HepG2 (cell line): ENCODE measurements around the gene HSD17B11. TPM values are rescaled to one million over a fixed set of nuclear protein-coding genes. Genes with fewer than 3 reads are reported as not detected.

Experiments used
- ATAC-seq: fragments of 200-7000 bp; cut with Tn5 transposase; 3 replicates; pipeline ENCODE4 v1.9.1; 2020; ENCODE audit warnings: mild to moderate bottlenecking, moderate library complexity
- BruUV-seq: library from RNA; stranded (reverse); fragments of 400-500 nt; replicated peaks from 2 replicates; lab custom pipeline; 2021; lab: Mats Ljungman, UMichigan
- CTCF ChIA-PET: fragments of 300-600 bp; formaldehyde crosslinking; extraction: SDS; loops from one replicate; lab custom pipeline; 2021; ENCODE audit warnings: low total read pairs, inconsistent platforms, low intra/inter-chr PET ratio; lab: Yijun Ruan, JAX
- POLR2A ChIA-PET: fragments of 350-600 bp; sonication (Branson Sonifier 250); formaldehyde crosslinking; loops from one replicate; lab custom pipeline; 2020; ENCODE audit warnings: antibody characterized with exemption, inconsistent platforms; lab: Yijun Ruan, JAX
- DNase-seq: peaks from one replicate; pipeline ENCODE4 v3.0.0-alpha.2; 2015; ENCODE audit warnings: low spot score
- FAIRE-seq: peaks from 3 replicates; lab custom pipeline; 2011; peaks lifted over from hg19 to GRCh38; lab: Jason Lieb, UNC
- H2AFZ ChIP-seq: one replicate; pipeline ENCODE4 v1.6.1; 2011; ENCODE audit warnings: low read length, inconsistent platforms
- H3K27ac ChIP-seq: fragments of 300-600 bp; 3 replicates; pipeline ENCODE4 v1.8.0; 2011; ENCODE audit warnings: mixed run types, mild to moderate bottlenecking, mixed read lengths, low read length, inconsistent platforms; ENCODE audit not compliant: insufficient read depth; ENCODE audit errors: extremely low read length
- H3K27me3 ChIP-seq, 2 experiments: fragments of 200-600 bp in 1 of 2; 2 replicates in 1 of 2; 3 replicates in 1 of 2; pipeline versions ENCODE4 v1.6.0 to v1.8.0; 2011; ENCODE audit warnings: low read length in 2 of 2, mild to moderate bottlenecking in 2 of 2, moderate library complexity in 2 of 2, inconsistent platforms in 1 of 2; ENCODE audit not compliant: insufficient read depth in 2 of 2, control insufficient read depth in 1 of 2
- H3K36me3 ChIP-seq, 2 experiments: fragments of 200-600 bp in 1 of 2; replicated peaks in 1 of 2; 2 replicates in 1 of 2; 3 replicates in 1 of 2; pipeline versions ENCODE4 v1.5.1 to v1.8.0; 2011; ENCODE audit warnings: low read length in 2 of 2, inconsistent platforms in 1 of 2; ENCODE audit not compliant: insufficient read depth in 2 of 2, control insufficient read depth in 1 of 2
- H3K4me1 ChIP-seq: 2 replicates; pipeline ENCODE4 v1.5.1; 2012; ENCODE audit warnings: low read length, inconsistent platforms; ENCODE audit not compliant: insufficient read depth
- H3K4me2 ChIP-seq: 2 replicates; pipeline ENCODE4 v1.6.0; 2011; ENCODE audit warnings: low read depth, low read length, inconsistent platforms
- H3K4me3 ChIP-seq, 3 experiments: fragments of 200-600 bp in 1 of 3; sonication (generic), shearing (Covaris generic) in 1 of 3; replicated peaks in 1 of 3; 2 replicates each; pipeline ENCODE4 v1.5.1; 2011 to 2016; ENCODE audit warnings: low read length in 3 of 3, inconsistent platforms in 2 of 3, low read depth in 2 of 3, mild to moderate bottlenecking in 2 of 3, control low read depth in 1 of 3, mixed read lengths in 1 of 3; ENCODE audit not compliant: insufficient read depth in 1 of 3
- H3K79me2 ChIP-seq: one replicate; pipeline ENCODE4 v1.6.1; 2011; ENCODE audit warnings: low read length, inconsistent platforms; ENCODE audit not compliant: insufficient read depth
- H3K9ac ChIP-seq: 2 replicates; pipeline ENCODE4 v1.6.0; 2011; ENCODE audit warnings: mild to moderate bottlenecking, low read depth, low read length, inconsistent platforms; ENCODE audit not compliant: insufficient read depth
- H3K9me3 ChIP-seq: 2 replicates; pipeline ENCODE4 v1.5.1; 2012; ENCODE audit warnings: mild to moderate bottlenecking, low read length
- H4K20me1 ChIP-seq: 2 replicates; pipeline ENCODE4 v1.6.0; 2011; ENCODE audit warnings: inconsistent platforms, mild to moderate bottlenecking, low read length, moderate library complexity; ENCODE audit not compliant: insufficient read depth
- CTCF ChIP-seq: sonication (generic); formaldehyde crosslinking; IDR thresholded peaks from 2 replicates; pipeline ENCODE4 v1.5.0; 2020; ENCODE audit warnings: mild to moderate bottlenecking, missing genetic modification reagents, moderate library complexity
- FOXP1 ChIP-seq, 2 experiments: fragments of 450-650 bp in 1 of 2; IDR thresholded peaks; 2 replicates each; pipeline ENCODE4 v1.6.1; 2017 to 2018; ENCODE audit warnings: antibody characterized with exemption in 1 of 2
- HNRNPL ChIP-seq: fragments of 200-400 bp; formaldehyde crosslinking; IDR thresholded peaks from 2 replicates; pipeline ENCODE4 v1.6.1; 2017; ENCODE audit warnings: mild to moderate bottlenecking, low read depth, low read length
- MXD3 ChIP-seq: IDR thresholded peaks from 2 replicates; pipeline ENCODE4 v1.6.1; 2016; ENCODE audit warnings: mild to moderate bottlenecking, missing biosample characterization, missing genetic modification reagents
- NR2F6 ChIP-seq, 2 experiments: IDR thresholded peaks; 2 replicates each; pipeline ENCODE4 v1.6.1; 2016; ENCODE audit warnings: antibody characterized with exemption in 1 of 2, mild to moderate bottlenecking in 1 of 2
- PCBP1 ChIP-seq: fragments of 200-400 bp; formaldehyde crosslinking; IDR thresholded peaks from 2 replicates; pipeline ENCODE4 v1.6.1; 2017; ENCODE audit warnings: mild to moderate bottlenecking, low read depth, low read length, borderline replicate concordance
- PHF20 ChIP-seq: sonication (generic); formaldehyde crosslinking; IDR thresholded peaks from 2 replicates; pipeline ENCODE4 v1.5.0; 2020; ENCODE audit warnings: mild to moderate bottlenecking, missing genetic modification reagents
- PHF21A ChIP-seq: sonication (generic); formaldehyde crosslinking; IDR thresholded peaks from 2 replicates; pipeline ENCODE4 v1.5.0; 2020; ENCODE audit warnings: mild to moderate bottlenecking, missing genetic modification reagents
- ZC3H4 ChIP-seq: sonication (generic); formaldehyde crosslinking; IDR thresholded peaks from 2 replicates; pipeline ENCODE4 v1.4.0; 2020; ENCODE audit warnings: missing genetic modification reagents, borderline replicate concordance
- ZMYM4 ChIP-seq: sonication (generic); formaldehyde crosslinking; IDR thresholded peaks from 2 replicates; pipeline ENCODE4 v1.8.1; 2023; ENCODE audit warnings: mild to moderate bottlenecking, missing genetic modification reagents
- ZNF121 ChIP-seq: sonication (generic); formaldehyde crosslinking; IDR thresholded peaks from 2 replicates; pipeline ENCODE4 v1.5.0; 2020; ENCODE audit warnings: mild to moderate bottlenecking, missing genetic modification reagents
- WGBS: methylation state at CpG from one replicate; pipeline ENCODE4 v1.1.6; 2017; ENCODE audit warnings: low lambda C conversion rate; 5-methylcytosine and 5-hydroxymethylcytosine counted together
- in situ Hi-C: cut with HindIII; loops from 2 replicates; pipeline ENCODE4 v1.10.0; 2017; ENCODE audit warnings: low pct_unique_long_range_greater_than_20kb; ENCODE audit not compliant: extremely low pct_ligation_motif_present
- intact Hi-C: fragments of 100-400 bp; cut with micrococcal nuclease; formaldehyde crosslinking; loops from one replicate; pipeline ENCODE4 v1.10.0; 2022; ENCODE audit not compliant: unreplicated experiment
- polyA plus RNA-seq, 8 experiments: library from polyadenylated mRNA; depleted of rRNA in 3 of 8; stranded (reverse) in 7 of 8; unstranded in 1 of 8; fragments of >200 nt; fragmentation: Illumina TruSeq in 4 of 8; extraction: Trizol in 4 of 8; gene quantifications; 2 replicates each; pipeline versions ENCODE4 v1.2.1 to v1.2.3, GENCODE V29; 2011 to 2016; ENCODE audit warnings: low read depth in 4 of 8, missing spikeins in 1 of 8, mixed read lengths in 1 of 8; ENCODE audit not compliant: insufficient read depth in 1 of 8
- total RNA-seq, 5 experiments: library from RNA; depleted of rRNA; stranded (reverse); fragments of >200 nt; fragmentation: Illumina TruSeq; extraction: Trizol; gene quantifications; 2 replicates each; pipeline ENCODE4 v1.2.3, GENCODE V29; 2016; ENCODE audit warnings: low read depth in 1 of 5
- TF ChIP-seq, protein P1 (sequence below): sonication (generic); formaldehyde crosslinking; IDR thresholded peaks from 2 replicates; pipeline ENCODE4 v1.4.0; 2020; ENCODE audit warnings: missing genetic modification reagents
- TF ChIP-seq, protein P2 (sequence below): sonication (generic); formaldehyde crosslinking; IDR thresholded peaks from 2 replicates; pipeline ENCODE4 v1.8.0; 2022; ENCODE audit warnings: mild to moderate bottlenecking, missing genetic modification reagents, moderate library complexity
- TF ChIP-seq, protein P3 (sequence below): sonication (generic); formaldehyde crosslinking; IDR thresholded peaks from 2 replicates; pipeline ENCODE4 v1.4.0; 2020; ENCODE audit warnings: missing genetic modification reagents

HSD17B11 gene
- total and polyA plus RNA-seq, 2 of the 13 experiments (the other 11 are each of a cell fraction or from before 2014, with no cell fraction given): 121 to 158 TPM

DNA sequence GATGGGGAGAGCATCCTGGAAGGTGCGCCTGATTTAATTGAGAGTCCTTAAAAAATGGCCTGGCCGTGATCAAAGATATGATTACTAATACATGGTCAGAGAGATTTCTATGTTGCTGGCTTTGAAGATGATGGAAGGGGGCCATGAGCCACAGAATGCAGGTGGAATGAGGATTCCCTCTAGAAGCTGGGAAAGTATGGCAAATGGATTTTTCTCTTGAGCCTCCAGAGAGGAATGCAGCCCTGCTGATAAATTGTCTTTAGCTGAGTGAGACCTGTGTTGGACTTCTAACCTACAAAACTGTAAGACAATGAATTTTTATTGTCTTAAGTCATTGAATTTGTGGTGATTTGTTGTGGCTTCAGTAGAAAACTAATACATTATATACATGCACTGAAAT, 39.0 kb upstream of the HSD17B11 start (continued):
- TF ChIP-seq, protein P1, sequence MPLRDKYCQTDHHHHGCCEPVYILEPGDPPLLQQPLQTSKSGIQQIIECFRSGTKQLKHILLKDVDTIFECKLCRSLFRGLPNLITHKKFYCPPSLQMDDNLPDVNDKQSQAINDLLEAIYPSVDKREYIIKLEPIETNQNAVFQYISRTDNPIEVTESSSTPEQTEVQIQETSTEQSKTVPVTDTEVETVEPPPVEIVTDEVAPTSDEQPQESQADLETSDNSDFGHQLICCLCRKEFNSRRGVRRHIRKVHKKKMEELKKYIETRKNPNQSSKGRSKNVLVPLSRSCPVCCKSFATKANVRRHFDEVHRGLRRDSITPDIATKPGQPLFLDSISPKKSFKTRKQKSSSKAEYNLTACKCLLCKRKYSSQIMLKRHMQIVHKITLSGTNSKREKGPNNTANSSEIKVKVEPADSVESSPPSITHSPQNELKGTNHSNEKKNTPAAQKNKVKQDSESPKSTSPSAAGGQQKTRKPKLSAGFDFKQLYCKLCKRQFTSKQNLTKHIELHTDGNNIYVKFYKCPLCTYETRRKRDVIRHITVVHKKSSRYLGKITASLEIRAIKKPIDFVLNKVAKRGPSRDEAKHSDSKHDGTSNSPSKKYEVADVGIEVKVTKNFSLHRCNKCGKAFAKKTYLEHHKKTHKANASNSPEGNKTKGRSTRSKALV: no peak
- TF ChIP-seq PCBP1: no peak
- TF ChIP-seq, protein P2, sequence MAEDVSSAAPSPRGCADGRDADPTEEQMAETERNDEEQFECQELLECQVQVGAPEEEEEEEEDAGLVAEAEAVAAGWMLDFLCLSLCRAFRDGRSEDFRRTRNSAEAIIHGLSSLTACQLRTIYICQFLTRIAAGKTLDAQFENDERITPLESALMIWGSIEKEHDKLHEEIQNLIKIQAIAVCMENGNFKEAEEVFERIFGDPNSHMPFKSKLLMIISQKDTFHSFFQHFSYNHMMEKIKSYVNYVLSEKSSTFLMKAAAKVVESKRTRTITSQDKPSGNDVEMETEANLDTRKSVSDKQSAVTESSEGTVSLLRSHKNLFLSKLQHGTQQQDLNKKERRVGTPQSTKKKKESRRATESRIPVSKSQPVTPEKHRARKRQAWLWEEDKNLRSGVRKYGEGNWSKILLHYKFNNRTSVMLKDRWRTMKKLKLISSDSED (CRISPR knock-in tag): no peak
- TF ChIP-seq CTCF (CRISPR knock-in tag): no peak
- no peak for TF ChIP-seq FOXP1 (IDR thresholded peaks at IDR 0.05)
- TF ChIP-seq FOXP1 (CRISPR knock-in tag; IDR thresholded peaks at IDR 0.05): no peak
- no peak for TF ChIP-seq PHF20 (CRISPR knock-in tag)

DNA sequence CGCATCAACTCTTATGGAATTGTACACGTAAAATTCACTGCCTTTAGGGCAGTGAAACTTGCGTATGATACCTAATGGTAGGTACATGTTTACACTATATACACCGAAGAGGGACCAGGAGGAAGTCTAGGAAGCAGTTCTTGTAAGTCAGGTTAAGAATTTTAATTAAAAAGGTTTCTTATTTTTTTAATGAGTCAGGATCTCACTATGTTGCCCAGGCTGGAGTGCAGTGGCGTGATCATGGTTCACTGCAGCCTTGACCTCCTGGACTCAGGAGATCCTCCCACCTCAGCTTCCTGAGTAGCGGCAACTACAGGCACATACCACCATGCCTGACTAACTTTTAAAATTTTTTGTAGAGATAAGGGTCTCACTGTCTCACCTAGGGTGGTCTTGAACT, 38.0 kb upstream of the HSD17B11 start:
- Histone ChIP-seq H3K79me2 (peaks cover 62% of the 10 kb centered on the region), H3K36me3 (no peaks in the 10 kb centered on the region), H4K20me1 (0 out of 2 replicates have a peak, but pooled peaks cover 2% of the 10 kb centered on the region), H3K4me2 (no peak overlapping the region), H3K4me3 (no peak overlapping the region), H3K9me3 (no peaks in the 10 kb centered on the region), H3K9ac (no peak overlapping the region), H2AFZ (no peak overlapping the region), H3K27me3 (no peaks in the 10 kb centered on the region), H3K27ac (no peak overlapping the region), H3K4me1 (peaks cover 52% of the 10 kb centered on the region)
- POLR2A ChIA-PET: no interaction called here
- in situ Hi-C loops: no loop called here
- BruUV-seq: no TSS peak
- intact Hi-C loops: loop anchor here (10.0 kb wide), 1 partner anchor 54 kb away; no protein-coding TSS in a partner anchor
- FAIRE-seq: no peak
- no peak for ATAC-seq
- DNase-seq: no peak
- WGBS: 91% methylated on average over 6 of the region's 6 CpGs
- CTCF ChIA-PET: no interaction called here
- TF ChIP-seq ZMYM4 (CRISPR knock-in tag) (0 out of 2 replicates have a peak, but pooled peaks have one; percentile 30), HNRNPL (no peak), ZNF121 (CRISPR knock-in tag) (peak; percentile 93), ZC3H4 (no peak), PHF21A (CRISPR knock-in tag) (no peak), NR2F6 (IDR thresholded peaks at IDR 0.05) (0 out of 2 replicates have a peak, but pooled peaks have one; percentile 12), NR2F6 (CRISPR knock-in tag; IDR thresholded peaks at IDR 0.05) (no peak), MXD3 (CRISPR knock-in tag) (no peak)
- TF ChIP-seq, protein P3, sequence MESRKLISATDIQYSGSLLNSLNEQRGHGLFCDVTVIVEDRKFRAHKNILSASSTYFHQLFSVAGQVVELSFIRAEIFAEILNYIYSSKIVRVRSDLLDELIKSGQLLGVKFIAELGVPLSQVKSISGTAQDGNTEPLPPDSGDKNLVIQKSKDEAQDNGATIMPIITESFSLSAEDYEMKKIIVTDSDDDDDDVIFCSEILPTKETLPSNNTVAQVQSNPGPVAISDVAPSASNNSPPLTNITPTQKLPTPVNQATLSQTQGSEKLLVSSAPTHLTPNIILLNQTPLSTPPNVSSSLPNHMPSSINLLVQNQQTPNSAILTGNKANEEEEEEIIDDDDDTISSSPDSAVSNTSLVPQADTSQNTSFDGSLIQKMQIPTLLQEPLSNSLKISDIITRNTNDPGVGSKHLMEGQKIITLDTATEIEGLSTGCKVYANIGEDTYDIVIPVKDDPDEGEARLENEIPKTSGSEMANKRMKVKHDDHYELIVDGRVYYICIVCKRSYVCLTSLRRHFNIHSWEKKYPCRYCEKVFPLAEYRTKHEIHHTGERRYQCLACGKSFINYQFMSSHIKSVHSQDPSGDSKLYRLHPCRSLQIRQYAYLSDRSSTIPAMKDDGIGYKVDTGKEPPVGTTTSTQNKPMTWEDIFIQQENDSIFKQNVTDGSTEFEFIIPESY (CRISPR knock-in tag): peak; percentile 80
